HUDEP-2 (cell line): ENCODE results near the gene SLC28A1.

ENCODE experiments used
- DNase-seq, 76 experiments: peaks; one replicate each; lab custom pipeline; 2025; ENCODE audit not compliant: unreplicated experiment in 76 of 76; lab: John Stamatoyannopoulos, UW

SLC28A1 gene

DNA sequence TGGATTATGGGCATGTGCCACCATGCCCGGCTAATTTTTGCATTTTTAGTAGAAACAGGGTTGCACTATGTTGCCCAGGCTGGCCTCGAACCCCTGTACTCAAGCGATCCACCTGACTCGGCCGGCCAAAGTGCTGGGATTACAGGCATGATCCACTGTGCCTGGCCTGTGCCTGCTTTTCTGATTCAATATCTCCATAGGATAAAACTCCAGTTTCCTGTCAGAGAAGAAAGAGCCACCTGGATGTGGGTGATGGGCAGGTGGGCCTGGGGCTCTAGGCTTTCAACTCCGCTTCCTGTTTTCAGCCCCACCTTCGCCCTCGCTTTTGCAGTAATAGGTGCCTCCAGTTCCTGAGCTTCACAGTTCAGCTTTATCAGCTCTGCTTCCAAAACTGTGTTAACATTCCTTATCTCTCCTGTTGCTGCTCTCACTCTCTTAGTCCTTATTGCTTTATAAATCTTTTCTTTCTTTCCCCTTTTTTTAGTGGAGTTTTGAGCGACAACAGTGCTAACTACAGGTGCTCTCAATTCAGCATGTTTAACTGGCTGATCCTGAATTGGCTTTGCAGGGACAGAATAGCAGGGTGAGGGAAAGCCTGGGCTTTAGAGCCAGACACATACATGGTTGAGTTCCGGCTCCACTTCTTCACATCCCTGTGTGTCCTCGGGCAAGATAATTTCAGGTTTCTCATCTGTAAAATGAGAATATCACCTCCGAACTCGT is 76.1 kb downstream of the SLC28A1 start:
- no peak for DNase-seq

DNA sequence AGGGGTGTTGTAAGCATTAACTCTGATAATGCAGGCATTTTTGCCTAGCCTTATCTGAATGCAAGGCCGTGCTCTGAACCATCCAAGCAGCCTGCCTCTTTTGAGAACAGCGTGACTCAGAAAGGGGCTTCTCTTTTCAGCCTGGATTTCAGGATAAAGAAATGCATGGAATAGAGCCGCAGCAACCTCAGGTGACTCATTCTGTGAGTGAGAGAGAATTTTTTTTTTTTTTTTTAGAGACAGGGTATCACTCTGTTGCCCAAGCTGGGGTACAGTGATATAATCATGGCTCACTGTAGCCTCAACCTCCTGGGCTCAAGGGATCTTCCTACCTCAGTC is 76.6 kb downstream of the SLC28A1 start:
- no peak for DNase-seq

DNA sequence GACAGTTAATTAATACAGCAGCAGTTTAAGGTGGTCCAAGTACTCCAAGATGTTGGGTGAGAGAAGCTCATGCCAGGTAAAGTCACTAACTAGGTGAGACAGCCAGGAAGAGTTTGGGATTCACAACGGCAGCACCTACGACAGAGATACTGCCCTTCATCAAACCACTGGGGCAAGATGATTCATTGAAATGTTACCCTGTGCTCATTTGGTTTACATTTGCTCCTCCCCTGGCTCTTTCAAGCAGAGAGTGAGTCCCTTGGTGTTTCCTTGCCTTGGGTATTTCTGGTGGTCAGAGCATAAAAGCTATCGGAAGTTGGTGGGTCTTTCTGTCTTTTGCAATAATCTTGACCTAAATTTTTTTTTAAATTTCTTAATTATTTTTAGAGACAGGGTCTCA is 77.2 kb downstream of the SLC28A1 start:
- no peak for DNase-seq

DNA sequence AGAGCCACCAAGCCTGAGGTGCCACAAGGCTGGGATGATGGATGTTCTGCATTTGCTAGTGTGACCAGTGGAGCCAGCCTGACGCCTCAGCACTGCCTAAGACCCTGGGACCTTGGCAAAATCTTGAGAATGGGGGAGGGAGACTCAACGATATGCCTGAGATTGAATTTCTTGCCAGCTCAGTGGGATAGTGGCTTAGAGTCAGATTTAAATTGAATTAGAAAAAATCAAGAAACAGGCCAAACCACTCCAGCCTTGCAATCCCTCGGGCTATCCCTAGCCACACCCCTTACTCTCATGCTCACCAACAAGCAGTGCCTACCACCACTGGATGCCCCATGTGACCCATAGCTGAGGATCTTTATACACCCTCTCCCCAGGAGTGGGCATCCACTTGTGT is 78.5 kb downstream of the SLC28A1 start:
- no peak for DNase-seq

DNA sequence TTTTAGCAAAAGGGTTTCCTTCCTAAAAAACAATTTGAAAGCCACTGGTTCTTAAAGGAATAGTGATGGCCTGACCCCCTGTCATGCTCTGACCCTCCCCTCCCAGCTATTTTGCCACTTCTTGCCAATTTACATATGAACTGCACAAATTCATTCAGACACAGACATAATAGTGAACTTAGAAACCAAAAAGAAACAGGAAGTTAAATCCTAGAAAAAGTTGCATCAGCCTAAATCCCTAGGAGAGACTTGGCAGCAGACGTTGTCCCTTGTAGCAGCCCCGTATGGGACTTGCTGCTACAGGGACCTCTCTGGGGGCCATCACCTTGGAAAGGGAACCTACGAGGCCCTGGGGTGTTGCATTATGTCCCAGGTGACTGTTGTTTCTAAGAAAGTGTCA is 82.9 kb downstream of the SLC28A1 start:
- no peak for DNase-seq

DNA sequence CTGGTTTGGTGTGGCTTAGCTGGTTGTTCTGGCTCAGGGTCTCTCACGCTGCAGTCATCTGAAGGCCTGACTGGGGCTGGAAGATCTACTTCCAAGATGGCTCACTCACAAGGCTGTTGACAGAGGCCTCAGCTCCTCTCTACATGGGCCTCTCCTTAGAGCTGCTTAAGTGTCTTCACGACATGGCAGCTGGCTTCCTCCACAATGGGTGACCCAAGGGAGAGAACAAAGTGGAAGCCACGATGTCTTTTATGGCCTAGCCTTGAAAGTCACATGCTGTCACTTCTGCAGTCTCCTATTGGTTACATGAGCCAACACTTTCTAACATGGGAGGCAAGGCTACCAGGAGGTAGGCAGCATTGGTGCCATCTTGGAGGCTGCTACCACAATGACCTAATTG is 83.8 kb downstream of the SLC28A1 start:
- DNase-seq, result no peak

DNA sequence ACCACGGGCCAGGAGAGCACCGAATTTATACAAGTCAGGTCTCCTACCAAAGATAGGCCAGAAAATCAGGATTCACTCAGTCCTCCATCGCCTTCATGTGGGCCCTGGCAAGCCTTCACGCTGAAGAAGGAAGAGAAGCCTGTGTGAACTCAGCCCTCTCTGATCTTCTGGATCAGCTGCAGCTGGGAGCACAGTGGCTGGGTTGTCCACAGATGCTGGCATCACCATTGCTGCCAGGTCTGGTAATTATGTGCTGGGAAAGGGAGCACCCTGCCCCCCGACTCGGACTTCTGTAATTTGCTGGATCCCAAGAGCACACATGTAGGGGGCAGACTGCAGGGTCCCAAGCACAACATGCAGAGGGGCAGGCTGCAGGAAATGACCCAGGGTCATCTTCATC is 84.8 kb downstream of the SLC28A1 start:
- DNase-seq, result no peak

DNA sequence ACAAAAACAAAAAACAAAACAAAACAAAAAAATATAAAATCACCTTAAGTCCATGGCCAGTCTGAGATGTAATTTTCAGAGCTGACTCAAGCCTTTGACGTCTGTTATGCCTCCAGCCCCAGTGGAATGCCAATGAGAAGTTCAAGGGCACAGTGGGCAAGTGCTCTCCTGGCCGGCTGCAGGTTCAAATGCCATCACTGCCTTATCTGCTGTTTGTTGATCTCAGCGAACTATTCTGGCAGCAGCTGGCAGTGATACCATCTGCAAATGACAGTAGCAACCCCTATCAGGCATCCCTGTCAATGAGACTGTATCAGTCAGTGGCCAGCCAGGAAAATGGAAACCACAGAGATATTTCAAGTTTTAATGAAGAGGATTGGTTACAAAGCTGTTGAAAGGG is 86.4 kb downstream of the SLC28A1 start:
- DNase-seq, result peak in 1 of 76 experiments; percentile 11

DNA sequence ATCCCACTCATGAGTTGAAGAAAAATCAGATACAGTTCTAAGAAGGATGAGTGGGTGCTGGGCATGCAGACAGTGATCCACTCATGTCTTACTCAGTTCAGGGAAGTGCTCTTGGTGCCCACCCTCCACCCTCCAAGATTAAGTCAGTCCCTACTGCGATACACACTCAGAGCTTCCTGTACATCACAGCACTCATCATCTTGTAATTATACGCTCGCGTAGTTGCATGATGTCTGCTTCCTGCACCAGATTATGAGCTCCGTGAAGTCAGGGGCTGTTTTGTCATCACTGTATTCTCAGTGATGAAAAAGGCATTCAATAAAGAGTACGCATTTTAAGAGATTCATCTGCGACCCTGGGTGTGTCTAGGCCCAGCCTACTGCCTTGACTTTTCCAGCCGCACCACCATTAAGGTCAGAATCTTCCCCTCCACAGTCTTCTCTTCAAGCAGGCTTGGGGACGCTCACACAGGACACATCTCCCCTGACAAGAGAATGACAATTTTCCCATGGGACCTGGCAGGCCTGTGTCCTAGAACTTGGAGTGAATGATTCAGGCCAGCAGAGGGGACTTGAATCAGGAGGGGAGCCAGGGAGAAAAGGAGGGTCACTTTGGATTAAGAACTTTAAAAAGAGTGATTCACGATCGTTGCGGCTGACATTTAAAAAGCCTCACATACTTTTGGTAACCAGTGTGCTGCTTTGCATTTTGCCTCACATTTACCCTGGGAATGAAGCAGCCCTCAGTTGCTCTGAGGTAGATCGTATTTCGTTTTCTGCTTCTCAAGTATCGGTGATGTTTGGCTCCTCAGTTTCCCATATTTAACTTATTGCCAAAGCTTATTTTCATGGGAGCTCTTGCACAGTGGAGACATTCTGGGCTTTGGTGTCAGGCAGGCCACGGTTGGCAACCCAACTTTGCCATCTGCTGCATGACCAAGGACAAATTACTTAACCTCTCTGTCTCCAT is 89.3 kb downstream of the SLC28A1 start:
- DNase-seq, result no peak

DNA sequence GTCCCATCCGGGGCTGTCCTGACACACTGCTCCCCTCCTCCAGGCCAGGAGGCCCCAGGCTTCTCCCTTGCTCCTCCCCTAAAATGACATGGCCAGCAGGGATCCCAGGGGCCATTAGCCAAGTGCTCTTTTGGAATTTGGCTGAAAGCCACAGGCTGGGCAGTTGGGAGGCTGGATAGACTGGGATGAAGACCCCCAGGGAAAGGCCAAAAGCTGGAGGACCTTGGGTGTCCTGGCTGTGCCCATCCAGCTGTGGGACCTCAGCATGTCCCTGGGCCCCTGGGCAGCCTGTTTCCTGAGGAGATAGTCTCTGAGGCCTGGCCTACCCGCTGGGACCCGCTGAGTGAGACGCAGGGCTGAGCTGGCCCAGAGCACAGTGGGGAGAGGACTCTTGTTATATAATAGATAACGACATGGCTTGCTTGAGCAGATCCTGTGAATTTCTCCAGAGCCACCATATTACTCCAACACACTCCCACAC is 91.4 kb downstream of the SLC28A1 start:
- no peak for DNase-seq

DNA sequence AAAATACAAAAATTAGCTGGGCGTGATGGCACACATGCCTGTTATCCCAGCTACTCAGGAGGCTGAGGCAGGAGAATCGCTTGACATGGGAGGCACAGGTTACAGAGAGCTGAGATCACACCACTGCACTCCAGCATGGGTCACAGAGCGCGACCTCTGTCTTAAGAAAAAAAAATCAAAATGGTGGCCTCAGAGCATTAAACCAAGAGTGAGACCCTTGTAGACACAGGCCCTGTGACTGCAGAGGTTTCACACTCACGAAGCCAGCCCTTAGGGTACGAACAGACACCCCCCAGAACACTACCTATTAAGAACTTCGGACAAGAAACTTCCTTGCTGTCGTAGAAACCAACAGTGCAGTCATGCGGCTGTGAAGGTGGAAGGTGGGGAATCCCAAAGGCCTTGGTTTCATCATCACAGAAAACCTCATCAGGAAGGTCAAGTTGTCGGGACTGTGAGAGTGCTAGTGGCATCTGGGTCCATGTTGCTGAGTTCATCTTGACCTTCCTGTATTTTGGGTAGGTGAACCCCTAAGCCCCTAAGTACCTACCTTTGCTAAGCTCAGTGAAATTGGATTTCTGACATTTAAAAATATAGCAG is 92.4 kb downstream of the SLC28A1 start:
- no peak for DNase-seq

DNA sequence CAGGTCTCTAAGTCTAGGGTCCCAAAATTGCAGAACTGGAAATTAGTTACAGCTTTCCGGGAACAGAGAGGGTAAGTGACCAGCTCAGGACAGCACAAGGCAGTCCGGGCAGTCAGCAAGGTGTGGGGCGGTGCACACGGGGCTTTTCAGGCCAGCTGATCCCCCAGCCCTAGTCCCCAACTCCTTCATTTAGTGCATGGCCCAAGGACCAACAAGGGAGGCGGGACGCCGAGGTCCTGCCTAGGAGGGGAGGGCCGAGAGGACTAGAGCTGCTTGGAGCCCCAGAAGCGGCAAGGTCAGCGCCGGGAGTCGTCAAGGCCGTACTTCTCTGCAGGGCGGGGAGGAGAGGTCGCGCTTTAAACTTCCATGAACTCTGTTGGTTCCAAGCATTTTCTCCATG is 95.2 kb downstream of the SLC28A1 start:
- DNase-seq, result no peak

DNA sequence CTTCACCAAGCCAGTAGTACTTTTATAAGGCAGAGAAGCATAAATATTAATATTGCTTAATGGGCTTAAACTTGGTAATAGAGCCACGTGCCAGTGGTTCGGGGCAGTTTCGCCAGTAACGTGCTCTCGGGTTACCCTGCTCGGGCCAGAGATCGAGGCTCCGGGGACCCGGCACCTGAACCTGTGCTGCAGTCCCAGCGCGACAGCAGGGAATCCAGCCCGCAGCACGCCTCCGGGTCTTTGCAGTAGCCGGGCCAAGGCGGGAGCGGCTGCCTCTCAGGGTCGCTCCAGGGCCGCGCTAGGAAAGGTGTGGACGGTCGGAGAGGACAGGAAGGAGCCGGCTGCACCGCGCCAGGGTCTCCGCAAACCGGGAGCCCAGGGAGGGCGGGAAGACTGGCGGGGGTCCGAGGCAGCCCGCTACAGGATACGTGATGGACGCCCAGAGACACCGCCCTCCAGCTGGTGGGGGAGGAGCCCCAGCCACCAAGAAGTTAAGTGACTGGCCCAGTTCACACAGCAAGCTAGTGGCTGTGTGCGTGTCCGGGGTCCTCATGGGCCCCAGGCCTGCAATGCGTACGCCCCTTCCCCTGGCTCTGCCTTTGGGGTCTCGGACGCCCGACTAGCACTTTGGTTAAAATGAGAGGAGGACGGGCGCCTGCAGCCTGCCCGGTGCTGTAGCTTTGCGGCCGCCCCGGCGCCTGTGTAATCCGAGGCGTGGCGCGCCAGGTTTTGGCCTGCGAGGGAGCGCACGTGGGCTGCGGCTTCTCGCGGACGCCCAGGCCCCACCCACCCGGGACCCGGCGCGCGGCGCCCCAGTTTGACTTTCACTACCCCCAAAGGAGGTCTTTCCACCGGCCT is 96.0 kb downstream of the SLC28A1 start:
- peak in 75 of 76 experiments; percentile 20 to 96 (median 79) for DNase-seq

DNA sequence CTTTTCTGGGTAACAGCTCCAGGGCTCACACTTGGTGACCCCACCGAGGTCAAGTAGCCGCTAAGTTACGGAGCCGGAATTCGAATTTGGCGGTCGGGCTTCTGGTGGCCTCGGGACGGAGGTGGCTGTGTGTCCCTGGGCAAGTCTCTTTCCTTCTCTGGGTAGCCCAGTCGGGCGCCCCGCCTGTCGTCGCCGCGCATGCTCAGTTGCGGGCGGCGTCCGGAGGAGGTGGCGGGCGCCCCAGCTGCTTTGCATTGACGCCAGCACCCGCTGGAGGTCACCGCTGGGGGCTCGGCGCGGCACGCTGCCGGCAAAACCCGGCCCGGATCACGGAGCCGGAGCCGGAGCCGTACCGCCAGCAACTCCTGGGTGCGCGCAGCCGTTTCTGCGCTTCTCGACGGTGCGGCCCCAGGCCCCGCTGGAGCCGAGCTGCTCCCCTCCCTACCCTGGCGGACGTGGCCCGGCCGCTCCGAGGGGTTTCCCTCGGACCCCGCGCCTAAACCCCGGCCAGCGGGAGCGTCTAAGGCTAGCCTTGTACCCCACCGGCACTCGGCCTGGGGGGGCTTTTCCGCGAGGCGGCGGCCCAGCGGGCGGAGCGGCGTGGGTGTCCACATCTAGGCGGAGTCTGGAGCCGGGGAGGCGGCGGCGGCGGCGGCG is 96.7 kb downstream of the SLC28A1 start:
- DNase-seq, result peak; percentile 16 to 97 (median 92)

DNA sequence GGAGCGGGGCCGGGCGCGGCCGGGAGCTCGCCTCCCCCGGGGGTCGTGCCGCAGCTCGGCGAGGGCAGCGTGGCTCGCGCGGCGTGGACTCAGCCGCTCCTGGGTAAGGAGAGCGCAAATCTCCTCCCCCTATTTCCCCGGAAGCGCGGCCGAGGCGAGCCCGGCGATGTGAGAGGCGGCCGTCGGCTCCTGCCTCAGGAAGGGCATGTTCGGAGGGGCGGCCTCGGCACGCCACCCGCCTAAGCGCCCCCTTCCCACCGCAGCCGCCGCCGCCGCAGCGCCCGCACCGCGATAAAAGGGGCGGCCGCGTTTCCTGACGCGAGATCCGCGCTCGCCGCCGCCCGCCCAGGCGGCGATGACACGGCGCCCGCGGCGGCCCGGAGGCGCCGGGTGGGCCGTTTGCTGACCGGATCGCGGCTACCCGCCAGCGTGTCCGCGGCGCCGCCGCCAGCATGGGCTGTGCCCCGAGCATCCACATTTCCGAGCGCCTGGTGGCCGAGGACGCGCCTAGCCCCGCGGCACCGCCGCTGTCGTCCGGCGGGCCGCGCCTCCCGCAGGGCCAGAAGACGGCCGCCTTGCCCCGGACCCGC is 97.3 kb downstream of the SLC28A1 start, which contains the start of gene PDE8A:
Gene PDE8A (plus strand): TSS at position 146 of the 590 bp plus-strand sequence. CDS start 307 bp downstream, at position 453.
- DNase-seq, result peak in 17 of 76 experiments; percentile 3 to 58 (median 33)

DNA sequence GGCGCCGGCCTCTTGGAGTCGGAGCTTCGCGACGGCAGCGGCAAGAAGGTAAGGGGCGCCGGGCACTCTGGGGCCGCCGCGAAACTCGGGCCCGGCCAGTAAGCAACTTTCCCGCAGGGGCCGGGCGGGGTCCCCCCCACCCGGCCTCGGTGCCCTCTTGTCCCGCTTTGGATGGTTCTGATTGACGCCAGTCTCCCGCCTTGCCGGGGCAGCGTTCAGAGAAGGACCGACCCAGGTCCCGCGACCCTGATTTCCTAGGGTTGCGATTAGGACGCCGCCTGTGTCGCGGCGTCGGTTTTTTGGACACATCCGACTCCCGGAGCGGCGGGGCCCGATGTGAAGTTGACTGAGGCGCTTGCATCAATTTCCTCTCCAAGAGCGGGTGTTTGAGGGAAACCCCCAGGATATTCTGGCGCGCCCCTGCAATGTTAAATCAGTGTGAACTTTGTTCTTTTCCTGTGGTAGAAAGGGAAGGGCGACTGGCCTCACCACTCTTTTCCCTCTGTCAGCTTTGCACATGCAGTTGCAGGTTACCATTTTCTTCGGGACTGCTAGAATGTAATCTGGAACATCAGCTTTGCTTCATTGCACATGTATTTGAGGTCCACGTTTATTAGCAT is 97.9 kb downstream of the SLC28A1 start:
- peak in 2 of 76 experiments; percentile 4 to 17 for DNase-seq

DNA sequence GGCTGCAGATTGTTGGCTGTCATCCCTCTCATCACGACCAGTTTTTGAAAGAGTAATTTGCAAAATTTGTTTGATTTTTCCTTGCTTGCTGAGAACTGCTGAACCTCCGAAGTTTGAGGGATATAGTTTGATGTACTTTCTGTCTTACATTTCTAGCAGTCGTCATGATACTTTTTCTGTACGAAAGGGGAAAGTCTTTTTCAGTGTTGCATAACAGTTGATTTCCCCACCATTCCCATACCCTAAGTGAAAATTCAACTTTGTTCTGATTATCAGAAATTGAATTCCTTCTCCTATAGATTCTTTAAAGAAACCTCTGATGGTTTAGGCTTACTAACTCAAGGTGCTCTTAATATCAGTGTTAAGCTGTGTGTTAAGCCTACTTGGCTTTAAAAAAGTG is 98.8 kb downstream of the SLC28A1 start:
- no peak for DNase-seq

DNA sequence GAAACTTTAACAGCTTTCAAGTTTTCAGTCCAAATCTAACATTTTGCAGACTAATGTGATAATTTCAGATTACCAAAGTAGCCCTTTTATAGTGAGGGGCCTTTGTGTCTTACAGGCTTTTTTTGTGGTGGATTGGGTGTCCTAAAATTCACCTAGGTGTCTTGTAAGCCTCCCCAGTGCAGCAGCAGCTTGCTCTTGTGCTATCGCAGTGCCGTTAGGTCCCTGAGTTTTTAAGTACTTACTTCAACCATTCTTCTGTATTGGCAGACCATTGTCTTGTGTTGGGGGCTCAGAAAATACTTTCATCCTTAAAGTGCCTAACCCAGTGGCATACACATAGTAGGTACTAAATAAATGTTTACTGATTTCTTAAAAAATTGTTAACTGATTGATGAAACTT is 99.2 kb downstream of the SLC28A1 start:
- DNase-seq, result no peak

DNA sequence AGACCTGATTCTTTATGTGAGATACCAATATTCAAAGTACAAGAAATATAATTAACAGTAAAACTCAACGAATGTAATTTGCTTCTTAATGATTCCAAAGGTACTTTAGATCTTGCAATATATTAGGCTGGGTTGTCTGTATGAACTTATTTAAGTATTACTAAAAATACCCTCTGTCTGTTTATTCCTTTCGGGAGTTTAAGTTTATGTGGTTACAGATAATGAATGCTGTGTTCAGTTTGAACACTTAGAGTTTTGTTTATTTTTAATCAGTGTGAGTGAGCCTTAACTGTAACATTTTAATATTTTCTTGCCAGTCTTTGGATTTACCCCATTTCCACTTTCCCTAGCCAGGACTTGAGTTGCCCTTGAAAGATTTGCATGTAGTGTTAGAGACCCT is 100.7 kb downstream of the SLC28A1 start:
- DNase-seq, result no peak
